ENCODE data around the gene SLC13A4. TPM values are rescaled to one million over a fixed set of nuclear protein-coding genes. Genes with fewer than 3 reads are reported as not detected.

SLC13A4 gene
- total and polyA plus RNA-seq, 2 of the 4 experiments (the other 2 are of a cell fraction): 0.10 TPM; not detected in 1

- Histone ChIP-seq H3K4ac (ENCODE audit: low read depth, low read length) (no peak overlapping the region), H2AK5ac (ENCODE audit: low read depth, low read length) (no peak overlapping the region), H2BK120ac (ENCODE audit: low read depth, low read length) (no peak overlapping the region), H3K9me3 (ENCODE audit: control insufficient read depth, insufficient read depth, low read length) (no peaks in the 10 kb centered on the region), H4K8ac (ENCODE audit: low read depth in 2 of 2, low read length in 2 of 2) (no peak overlapping the region), H4K5ac (ENCODE audit: low read depth, low read length) (no peak overlapping the region), H2BK15ac (ENCODE audit: low read depth, low read length) (no peak overlapping the region), H3K9ac (ENCODE audit: low read depth, low read length) (no peak overlapping the region), H3K4me3 (ENCODE audit: insufficient read depth, low read depth, low read length) (no peak overlapping the region), H3K18ac (ENCODE audit: low read depth, low read length) (no peak overlapping the region), H4K91ac (ENCODE audit: insufficient read depth, low read depth, low read length) (no peak overlapping the region), H2BK5ac (ENCODE audit: low read depth, low read length, poor library complexity, severe bottlenecking) (no peak overlapping the region), H3K79me1 (ENCODE audit: low read depth in 1 of 2, low read length in 2 of 2) (no peaks in the 10 kb centered on the region), H2AFZ (replicated peaks; ENCODE audit: low read length, poor library complexity) (no peak overlapping the region), H2AK9ac (replicated peaks; ENCODE audit: low read depth, low read length, poor library complexity) (no peak overlapping the region), H3K4me1 (ENCODE audit: control insufficient read depth, insufficient read depth, low read length) (no peaks in the 10 kb centered on the region), H3K9me1 (ENCODE audit: insufficient read depth, low read length) (no peaks in the 10 kb centered on the region; the same call in none of the 2 replicates), H3K36me3 (ENCODE audit: control insufficient read depth, insufficient read depth, low read length) (no peaks in the 10 kb centered on the region), H3K27ac (ENCODE audit: insufficient read depth, low read length) (no peak overlapping the region), H3K4me2 (ENCODE audit: low read depth, low read length) (no peak overlapping the region), H3K14ac (replicated peaks; ENCODE audit: low read depth, low read length) (no peak overlapping the region), H3K27me3 (ENCODE audit: control insufficient read depth, insufficient read depth, low read length) (no peaks in the 10 kb centered on the region), H4K20me1 (ENCODE audit: insufficient read depth, low read length) (no peaks in the 10 kb centered on the region), H3K56ac (ENCODE audit: extremely low read depth, insufficient read depth, low read length) (no peak overlapping the region), H3K23ac (ENCODE audit: low read depth, low read length) (no peak overlapping the region), H2BK20ac (ENCODE audit: low read depth, low read length) (no peak overlapping the region)
- DNase-seq (no peak), ATAC-seq (ENCODE audit: low read depth) (no peak)
- in situ Hi-C loops (cut with MboI; ENCODE audit: low sequenced_read_pairs): no loop called here
- CTCF ChIA-PET: no interaction called here
- POLR2A ChIA-PET (ENCODE audit: unreplicated experiment): no interaction called here
- 95% methylated on average over 15 of the region's 21 CpGs; no CpG with 5 or more reads in 1 of the 2 experiments for WGBS, 2 experiments (ENCODE audit: extremely low coverage in 2 of 2, insufficient read length in 1 of 2)
- dilution Hi-C loops (cut with HindIII; ENCODE audit: low sequenced_read_pairs, unreplicated experiment): no loop called here
- BruUV-seq (replicated peaks): no TSS peak
- intact Hi-C loops (cut with micrococcal nuclease): no loop called here
- TF ChIP-seq USF2 (IDR thresholded peaks at IDR 0.05; ENCODE audit: low read depth, low read length) (no peak), CTCF (conservative IDR thresholded peaks at IDR 0.05; ENCODE audit: low read depth, low read length) (no peak)
Measured at GRCh38 chr7:135733603-135734342, 5.8 kb upstream of the SLC13A4 start.

Measured in IMR-90 (cell line).